ENCODE measurements around the gene INPP5D. TPM values are rescaled to one million over a fixed set of nuclear protein-coding genes. Genes with fewer than 3 reads are reported as not detected.

Gene INPP5D
- polyA plus RNA-seq, 1 of the 3 experiments (the other 2 are of a cell fraction) = 1.3 TPM

DNA sequence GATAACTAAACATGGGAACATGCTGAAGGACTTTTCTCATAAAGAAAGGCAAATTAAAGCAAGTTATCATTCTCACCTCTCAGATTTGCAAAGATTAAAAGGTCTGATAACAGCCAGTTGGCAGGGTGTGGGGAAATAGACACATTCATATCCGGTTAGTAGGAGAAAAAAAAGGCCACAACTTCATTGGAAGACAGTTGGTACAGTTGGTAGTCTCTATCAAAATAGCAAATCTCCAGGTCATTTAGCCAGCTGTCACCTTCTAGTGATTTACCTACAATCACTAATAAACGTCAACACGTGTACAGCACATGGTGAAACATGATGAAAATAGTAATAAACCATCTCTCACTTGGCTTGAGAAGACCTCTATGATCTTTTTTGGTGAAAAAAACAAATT, 16.6 kb downstream of the INPP5D start (continued):
- TF ChIP-seq, protein P1, sequence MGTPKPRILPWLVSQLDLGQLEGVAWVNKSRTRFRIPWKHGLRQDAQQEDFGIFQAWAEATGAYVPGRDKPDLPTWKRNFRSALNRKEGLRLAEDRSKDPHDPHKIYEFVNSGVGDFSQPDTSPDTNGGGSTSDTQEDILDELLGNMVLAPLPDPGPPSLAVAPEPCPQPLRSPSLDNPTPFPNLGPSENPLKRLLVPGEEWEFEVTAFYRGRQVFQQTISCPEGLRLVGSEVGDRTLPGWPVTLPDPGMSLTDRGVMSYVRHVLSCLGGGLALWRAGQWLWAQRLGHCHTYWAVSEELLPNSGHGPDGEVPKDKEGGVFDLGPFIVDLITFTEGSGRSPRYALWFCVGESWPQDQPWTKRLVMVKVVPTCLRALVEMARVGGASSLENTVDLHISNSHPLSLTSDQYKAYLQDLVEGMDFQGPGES (IDR thresholded peaks at IDR 0.05; ENCODE audit: low read depth, low read length) = no peak
- TF ChIP-seq RFX5 (IDR thresholded peaks at IDR 0.05; ENCODE audit: low read length) = no peak
- no peak for TF ChIP-seq TEAD4 (IDR thresholded peaks at IDR 0.05; ENCODE audit: borderline replicate concordance, insufficient read depth)
- TF ChIP-seq, protein P2, sequence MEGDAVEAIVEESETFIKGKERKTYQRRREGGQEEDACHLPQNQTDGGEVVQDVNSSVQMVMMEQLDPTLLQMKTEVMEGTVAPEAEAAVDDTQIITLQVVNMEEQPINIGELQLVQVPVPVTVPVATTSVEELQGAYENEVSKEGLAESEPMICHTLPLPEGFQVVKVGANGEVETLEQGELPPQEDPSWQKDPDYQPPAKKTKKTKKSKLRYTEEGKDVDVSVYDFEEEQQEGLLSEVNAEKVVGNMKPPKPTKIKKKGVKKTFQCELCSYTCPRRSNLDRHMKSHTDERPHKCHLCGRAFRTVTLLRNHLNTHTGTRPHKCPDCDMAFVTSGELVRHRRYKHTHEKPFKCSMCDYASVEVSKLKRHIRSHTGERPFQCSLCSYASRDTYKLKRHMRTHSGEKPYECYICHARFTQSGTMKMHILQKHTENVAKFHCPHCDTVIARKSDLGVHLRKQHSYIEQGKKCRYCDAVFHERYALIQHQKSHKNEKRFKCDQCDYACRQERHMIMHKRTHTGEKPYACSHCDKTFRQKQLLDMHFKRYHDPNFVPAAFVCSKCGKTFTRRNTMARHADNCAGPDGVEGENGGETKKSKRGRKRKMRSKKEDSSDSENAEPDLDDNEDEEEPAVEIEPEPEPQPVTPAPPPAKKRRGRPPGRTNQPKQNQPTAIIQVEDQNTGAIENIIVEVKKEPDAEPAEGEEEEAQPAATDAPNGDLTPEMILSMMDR (IDR thresholded peaks at IDR 0.05) = no peak
- TF ChIP-seq CHD2 (IDR thresholded peaks at IDR 0.05; ENCODE audit: low read length, partially characterized antibody) = no peak
- no peak for TF ChIP-seq RAD21 (IDR thresholded peaks at IDR 0.05; ENCODE audit: low read length)

DNA sequence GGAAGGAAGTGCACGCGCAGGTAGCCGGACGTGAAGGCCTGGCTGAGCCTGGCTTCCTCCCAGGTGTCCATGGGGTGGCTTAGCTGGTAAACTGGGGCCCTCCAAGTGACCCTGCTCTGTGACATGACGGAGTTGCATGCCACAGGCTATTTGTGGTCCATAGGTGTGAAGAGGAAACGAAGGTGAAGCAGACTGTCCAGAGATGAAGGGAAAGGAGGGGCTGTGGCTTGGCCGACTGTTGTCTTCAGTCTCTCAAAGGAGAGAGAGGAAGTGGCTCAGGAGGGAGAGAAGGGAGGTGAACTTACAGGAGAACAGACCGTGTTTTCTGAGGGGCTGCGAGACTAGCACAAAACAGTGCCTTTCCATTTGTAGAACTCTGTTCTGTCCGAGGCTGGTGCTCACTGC, 19.3 kb downstream of the INPP5D start:
- TF ChIP-seq, protein P2 (IDR thresholded peaks at IDR 0.05) = no peak
- TF ChIP-seq SIN3A (IDR thresholded peaks at IDR 0.05; ENCODE audit: borderline replicate concordance, low read depth, low read length) (no peak), CHD2 (IDR thresholded peaks at IDR 0.05; ENCODE audit: low read length, partially characterized antibody) (no peak), RXRA (IDR thresholded peaks at IDR 0.05; ENCODE audit: borderline replicate concordance, low read depth) (no peak), MXI1 (IDR thresholded peaks at IDR 0.05; ENCODE audit: low read depth, low read length) (no peak), EZH2phosphoT487 (IDR thresholded peaks at IDR 0.05; ENCODE audit: borderline replicate concordance, low read depth) (no peak), GABPA (IDR thresholded peaks at IDR 0.05; ENCODE audit: low read depth) (no peak), FOXJ3 (CRISPR knock-in tag; IDR thresholded peaks at IDR 0.05) (no peak), TCF12 (IDR thresholded peaks at IDR 0.05) (no peak), YY1 (IDR thresholded peaks at IDR 0.05; ENCODE audit: low read depth) (no peak), NFIC (IDR thresholded peaks at IDR 0.05; ENCODE audit: borderline replicate concordance) (no peak)
- TF ChIP-seq, protein P3, sequence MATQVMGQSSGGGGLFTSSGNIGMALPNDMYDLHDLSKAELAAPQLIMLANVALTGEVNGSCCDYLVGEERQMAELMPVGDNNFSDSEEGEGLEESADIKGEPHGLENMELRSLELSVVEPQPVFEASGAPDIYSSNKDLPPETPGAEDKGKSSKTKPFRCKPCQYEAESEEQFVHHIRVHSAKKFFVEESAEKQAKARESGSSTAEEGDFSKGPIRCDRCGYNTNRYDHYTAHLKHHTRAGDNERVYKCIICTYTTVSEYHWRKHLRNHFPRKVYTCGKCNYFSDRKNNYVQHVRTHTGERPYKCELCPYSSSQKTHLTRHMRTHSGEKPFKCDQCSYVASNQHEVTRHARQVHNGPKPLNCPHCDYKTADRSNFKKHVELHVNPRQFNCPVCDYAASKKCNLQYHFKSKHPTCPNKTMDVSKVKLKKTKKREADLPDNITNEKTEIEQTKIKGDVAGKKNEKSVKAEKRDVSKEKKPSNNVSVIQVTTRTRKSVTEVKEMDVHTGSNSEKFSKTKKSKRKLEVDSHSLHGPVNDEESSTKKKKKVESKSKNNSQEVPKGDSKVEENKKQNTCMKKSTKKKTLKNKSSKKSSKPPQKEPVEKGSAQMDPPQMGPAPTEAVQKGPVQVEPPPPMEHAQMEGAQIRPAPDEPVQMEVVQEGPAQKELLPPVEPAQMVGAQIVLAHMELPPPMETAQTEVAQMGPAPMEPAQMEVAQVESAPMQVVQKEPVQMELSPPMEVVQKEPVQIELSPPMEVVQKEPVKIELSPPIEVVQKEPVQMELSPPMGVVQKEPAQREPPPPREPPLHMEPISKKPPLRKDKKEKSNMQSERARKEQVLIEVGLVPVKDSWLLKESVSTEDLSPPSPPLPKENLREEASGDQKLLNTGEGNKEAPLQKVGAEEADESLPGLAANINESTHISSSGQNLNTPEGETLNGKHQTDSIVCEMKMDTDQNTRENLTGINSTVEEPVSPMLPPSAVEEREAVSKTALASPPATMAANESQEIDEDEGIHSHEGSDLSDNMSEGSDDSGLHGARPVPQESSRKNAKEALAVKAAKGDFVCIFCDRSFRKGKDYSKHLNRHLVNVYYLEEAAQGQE (IDR thresholded peaks at IDR 0.05; ENCODE audit: low read depth, low read length) = no peak
- TF ChIP-seq, protein P1 (IDR thresholded peaks at IDR 0.05; ENCODE audit: low read depth, low read length) = no peak
- Histone ChIP-seq H3F3A (replicated peaks; ENCODE audit: insufficient read depth) (no peaks in the 10 kb centered on the region), H3K4me2 (no peak overlapping the region), H3K9ac (no peak overlapping the region), H3K9me3 (no peaks in the 10 kb centered on the region), H3K79me2 (ENCODE audit: insufficient read depth) (no peaks in the 10 kb centered on the region), H2AFZ (ENCODE audit: low read depth) (no peak overlapping the region), H3K4me3 (ENCODE audit: low read depth in 2 of 2, low read length in 1 of 2) (no peak overlapping the region), H3K27ac (ENCODE audit: low read depth in 2 of 2, low read length in 1 of 2) (no peak overlapping the region), H3K36me3 (replicated peaks in 1 of 2; ENCODE audit: control insufficient read depth in 1 of 2, insufficient read depth in 2 of 2, low read length in 1 of 2) (no peaks in the 10 kb centered on the region), H3K27me3 (ENCODE audit: insufficient read depth) (no peaks in the 10 kb centered on the region; the same call in 1 of the 2 replicates), H4K20me1 (ENCODE audit: insufficient read depth) (no peaks in the 10 kb centered on the region), H3K9me2 (no peaks in the 10 kb centered on the region), H3K4me1 (ENCODE audit: control insufficient read depth in 1 of 2, insufficient read depth in 2 of 2, low read depth in 1 of 2, low read length in 1 of 2) (no peaks in the 10 kb centered on the region)
- whole genome bisulfite sequencing (ENCODE audit: low lambda C conversion rate) = 74% methylated on average over 10 of the region's 10 CpGs
- CTCF ChIA-PET = interaction anchor here (1.4 to 1.9 kb wide), 2 partner anchors 22 to 25 kb away, joined by 4 to 8 read pairs; no protein-coding TSS in a partner anchor
- no peak for DNase-seq
- POLR2A ChIA-PET = no interaction called here
